ENCODE results near the gene CLDN15. TPM values are rescaled to one million over a fixed set of nuclear protein-coding genes. Genes with fewer than 3 reads are reported as not detected.

The CLDN15 gene
- total and polyA plus RNA-seq, 2 donors (not counting 1 experiment from before 2014, with no cell fraction given): 31.1 to 42.1 TPM

- H2AFZ ChIP-seq (ENCODE audit: insufficient read depth, low read depth, low read length, poor library complexity, severe bottlenecking): no peak overlapping the region
- no peak for DNase-seq
- H3K4me3 ChIP-seq (ENCODE audit: control extremely low read depth in 1 of 5, extremely low read depth in 1 of 5, insufficient read depth in 1 of 5, low read depth in 2 of 5, low read length in 4 of 5): no peak overlapping the region
- ChIA-PET CTCF (interaction anchor here (1.6 kb wide), 1 partner anchor 9 kb away, joined by 6 read pairs; no protein-coding TSS in a partner anchor), POLR2A (no interaction called here)
- peaks cover 23% of the 10 kb centered on the region for H3K27me3 Mint-ChIP-seq
- TF ChIP-seq CTCF (IDR thresholded peaks at IDR 0.05) (no peak), EZH2 (IDR thresholded peaks at IDR 0.05; ENCODE audit: borderline replicate concordance, insufficient read depth, low read depth, low read length, poor library complexity, severe bottlenecking) (no peak)
- no peak overlapping the region for H3K27ac ChIP-seq (ENCODE audit: low read length in 2 of 2)
- no peaks in the 10 kb centered on the region for H4K20me1 ChIP-seq (ENCODE audit: control insufficient read depth, insufficient read depth, low read length, poor library complexity, severe bottlenecking)
- H3K9me3 ChIP-seq (ENCODE audit: control extremely low read depth in 1 of 3, control insufficient read depth in 2 of 3, insufficient read depth in 1 of 3, low read length in 2 of 3): no peaks in the 10 kb centered on the region
- no peaks in the 10 kb centered on the region for H3K79me2 ChIP-seq (ENCODE audit: control insufficient read depth, insufficient read depth, low read length)
- H3K27me3 ChIP-seq (replicated peaks in 1 of 4; ENCODE audit: control extremely low read depth in 1 of 4, control insufficient read depth in 3 of 4, insufficient read depth in 4 of 4, low read length in 3 of 4): no peaks in the 10 kb centered on the region
- intact Hi-C loops (cut with micrococcal nuclease): no loop called here
- 95% methylated on average over 4 of the region's 4 CpGs for WGBS (ENCODE audit: insufficient coverage)
- H3K4me1 Mint-ChIP-seq: no peaks in the 10 kb centered on the region
- no peak overlapping the region for H3K27ac Mint-ChIP-seq
- H3K4me3 Mint-ChIP-seq: no peak overlapping the region
- H3K4me1 ChIP-seq (ENCODE audit: control insufficient read depth in 2 of 2, insufficient read depth in 2 of 2, low read length in 2 of 2): no peaks in the 10 kb centered on the region
- H3K36me3 ChIP-seq (replicated peaks in 1 of 2; ENCODE audit: control extremely low read depth in 1 of 2, control insufficient read depth in 1 of 2, extremely low read depth in 1 of 2, insufficient read depth in 2 of 2, low read length in 1 of 2): no peaks in the 10 kb centered on the region
- no peak overlapping the region for H3K4me2 ChIP-seq (replicated peaks; ENCODE audit: low read depth, low read length, poor library complexity, severe bottlenecking)
- no peak for ATAC-seq (ENCODE audit: low read depth)
- no peaks in the 10 kb centered on the region for H3K9me3 Mint-ChIP-seq (ENCODE audit: insufficient read depth)
- H3K9ac ChIP-seq (ENCODE audit: low read length): no peak overlapping the region
Measured at GRCh38 chr7:101273206-101273605, 35.6 kb upstream of the CLDN15 start.

- Histone ChIP-seq H3K9me3 (ENCODE audit: control extremely low read depth in 1 of 3, control insufficient read depth in 2 of 3, insufficient read depth in 1 of 3, low read length in 2 of 3) (no peaks in the 10 kb centered on the region), H3K79me2 (ENCODE audit: control insufficient read depth, insufficient read depth, low read length) (no peaks in the 10 kb centered on the region), H3K27ac (ENCODE audit: low read length in 2 of 2) (no peak overlapping the region), H4K20me1 (ENCODE audit: control insufficient read depth, insufficient read depth, low read length, poor library complexity, severe bottlenecking) (no peaks in the 10 kb centered on the region), H3K4me1 (ENCODE audit: control insufficient read depth in 2 of 2, insufficient read depth in 2 of 2, low read length in 2 of 2) (no peaks in the 10 kb centered on the region), H2AFZ (ENCODE audit: insufficient read depth, low read depth, low read length, poor library complexity, severe bottlenecking) (no peak overlapping the region), H3K36me3 (replicated peaks in 1 of 2; ENCODE audit: control extremely low read depth in 1 of 2, control insufficient read depth in 1 of 2, extremely low read depth in 1 of 2, insufficient read depth in 2 of 2, low read length in 1 of 2) (no peaks in the 10 kb centered on the region), H3K4me2 (replicated peaks; ENCODE audit: low read depth, low read length, poor library complexity, severe bottlenecking) (no peak overlapping the region), H3K9ac (ENCODE audit: low read length) (no peak overlapping the region), H3K27me3 (replicated peaks in 1 of 4; ENCODE audit: control extremely low read depth in 1 of 4, control insufficient read depth in 3 of 4, insufficient read depth in 4 of 4, low read length in 3 of 4) (peaks cover 0 to under 1% (median 0%) of the 10 kb centered on the region in 4 experiments), H3K4me3 (ENCODE audit: control extremely low read depth in 1 of 5, extremely low read depth in 1 of 5, insufficient read depth in 1 of 5, low read depth in 2 of 5, low read length in 4 of 5) (no peak overlapping the region)
- WGBS (ENCODE audit: insufficient coverage): no CpG with 5 or more reads among the region's 5 CpGs
- CTCF ChIA-PET: no interaction called here
- intact Hi-C loops (cut with micrococcal nuclease): no loop called here
- Mint-ChIP-seq H3K27me3 (peaks cover 17% of the 10 kb centered on the region), H3K4me1 (no peaks in the 10 kb centered on the region), H3K9me3 (ENCODE audit: insufficient read depth) (no peaks in the 10 kb centered on the region), H3K27ac (no peak overlapping the region), H3K4me3 (no peak overlapping the region)
- POLR2A ChIA-PET: interaction anchor here (0.7 kb wide), 1 partner anchor 14 kb away, joined by 5 read pairs; no protein-coding TSS in a partner anchor
- TF ChIP-seq EZH2 (IDR thresholded peaks at IDR 0.05; ENCODE audit: borderline replicate concordance, insufficient read depth, low read depth, low read length, poor library complexity, severe bottlenecking): no peak
- TF ChIP-seq CTCF (IDR thresholded peaks at IDR 0.05): no peak
- DNase-seq (no peak), ATAC-seq (ENCODE audit: low read depth) (no peak)
Measured at GRCh38 chr7:101271021-101271420, 33.4 kb upstream of the CLDN15 start.

Data from B cell (primary cell).